Measurements from ENCODE around the gene KRT6B.

Gene KRT6B

GRCh38 chr12:52477651-52478050 lies 25.7 kb upstream of the KRT6B start:
- Histone ChIP-seq H3K36me3 (replicated peaks; ENCODE audit: insufficient read depth, low read length) (no peaks in the 10 kb centered on the region), H3K9me3 (replicated peaks; ENCODE audit: insufficient read depth, low read length) (no peaks in the 10 kb centered on the region), H3F3A (ENCODE audit: insufficient read depth, low read length) (no peaks in the 10 kb centered on the region), H3K9ac (ENCODE audit: low read length) (no peak overlapping the region), H3K79me2 (ENCODE audit: low read length) (no peaks in the 10 kb centered on the region), H3K4me3 (ENCODE audit: low read length) (no peak overlapping the region), H3K4me2 (ENCODE audit: low read depth, low read length) (no peak overlapping the region), H3K27me3 (replicated peaks; ENCODE audit: insufficient read depth, low read length) (no peaks in the 10 kb centered on the region; the same call in 1 of the 2 replicates), H3K27ac (ENCODE audit: low read length) (no peak overlapping the region), H4K20me1 (ENCODE audit: insufficient read depth, low read length) (no peaks in the 10 kb centered on the region), H3K4me1 (ENCODE audit: low read length) (no peaks in the 10 kb centered on the region), H3K9me2 (replicated peaks; ENCODE audit: insufficient read depth, low read length) (no peaks in the 10 kb centered on the region), H2AFZ (ENCODE audit: low read length) (no peak overlapping the region)
- no peak for DNase-seq
- no peak for TF ChIP-seq EZH2phosphoT487 (IDR thresholded peaks at IDR 0.05; ENCODE audit: low read length)
- TF ChIP-seq EZH2 (optimal IDR thresholded peaks at IDR 0.05; ENCODE audit: low read depth, low read length), result no peak
- TF ChIP-seq, protein P1, sequence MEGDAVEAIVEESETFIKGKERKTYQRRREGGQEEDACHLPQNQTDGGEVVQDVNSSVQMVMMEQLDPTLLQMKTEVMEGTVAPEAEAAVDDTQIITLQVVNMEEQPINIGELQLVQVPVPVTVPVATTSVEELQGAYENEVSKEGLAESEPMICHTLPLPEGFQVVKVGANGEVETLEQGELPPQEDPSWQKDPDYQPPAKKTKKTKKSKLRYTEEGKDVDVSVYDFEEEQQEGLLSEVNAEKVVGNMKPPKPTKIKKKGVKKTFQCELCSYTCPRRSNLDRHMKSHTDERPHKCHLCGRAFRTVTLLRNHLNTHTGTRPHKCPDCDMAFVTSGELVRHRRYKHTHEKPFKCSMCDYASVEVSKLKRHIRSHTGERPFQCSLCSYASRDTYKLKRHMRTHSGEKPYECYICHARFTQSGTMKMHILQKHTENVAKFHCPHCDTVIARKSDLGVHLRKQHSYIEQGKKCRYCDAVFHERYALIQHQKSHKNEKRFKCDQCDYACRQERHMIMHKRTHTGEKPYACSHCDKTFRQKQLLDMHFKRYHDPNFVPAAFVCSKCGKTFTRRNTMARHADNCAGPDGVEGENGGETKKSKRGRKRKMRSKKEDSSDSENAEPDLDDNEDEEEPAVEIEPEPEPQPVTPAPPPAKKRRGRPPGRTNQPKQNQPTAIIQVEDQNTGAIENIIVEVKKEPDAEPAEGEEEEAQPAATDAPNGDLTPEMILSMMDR (IDR thresholded peaks at IDR 0.05; ENCODE audit: low read length), result no peak

DNA sequence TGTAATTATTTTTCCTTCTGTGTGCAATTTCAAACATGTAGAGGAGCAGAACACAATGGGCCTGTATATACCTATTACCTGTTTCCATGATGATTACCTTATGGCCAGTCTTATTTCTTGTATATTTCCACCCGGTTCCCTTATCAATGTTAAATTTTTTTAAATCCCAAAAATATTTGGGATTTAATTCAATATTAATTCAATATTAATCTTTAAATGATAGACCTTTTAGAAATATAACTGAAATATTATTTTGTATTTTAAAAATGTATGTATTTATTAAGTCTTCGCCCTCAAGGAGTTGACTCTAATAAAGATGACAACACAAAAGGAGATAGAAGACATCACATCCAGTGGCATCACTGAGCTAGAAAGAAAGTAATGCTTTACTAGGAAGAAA lies 22.3 kb upstream of the KRT6B start:
- no peak overlapping the region for H3K4me2 ChIP-seq (ENCODE audit: low read depth, low read length)
- H3K4me3 ChIP-seq (ENCODE audit: low read length), result no peak overlapping the region
- H3K27me3 ChIP-seq (replicated peaks; ENCODE audit: insufficient read depth, low read length), result 0 out of 2 replicates have a peak, but pooled peaks cover 3% of the 10 kb centered on the region
- H3K9ac ChIP-seq (ENCODE audit: low read length), result no peak overlapping the region
- no peak for DNase-seq
- H2AFZ ChIP-seq (ENCODE audit: low read length), result no peak overlapping the region
- no peaks in the 10 kb centered on the region for H3K9me3 ChIP-seq (replicated peaks; ENCODE audit: insufficient read depth, low read length)
- no peaks in the 10 kb centered on the region for H3F3A ChIP-seq (ENCODE audit: insufficient read depth, low read length)
- no peaks in the 10 kb centered on the region for H3K79me2 ChIP-seq (ENCODE audit: low read length)
- H3K4me1 ChIP-seq (ENCODE audit: low read length), result no peaks in the 10 kb centered on the region
- no peak overlapping the region for H3K27ac ChIP-seq (ENCODE audit: low read length)
- no peaks in the 10 kb centered on the region for H3K36me3 ChIP-seq (replicated peaks; ENCODE audit: insufficient read depth, low read length)
- no peak for TF ChIP-seq EZH2 (optimal IDR thresholded peaks at IDR 0.05; ENCODE audit: low read depth, low read length)
- TF ChIP-seq, protein P1 (IDR thresholded peaks at IDR 0.05; ENCODE audit: low read length), result no peak
- no peak for TF ChIP-seq EZH2phosphoT487 (IDR thresholded peaks at IDR 0.05; ENCODE audit: low read length)
- H3K9me2 ChIP-seq (replicated peaks; ENCODE audit: insufficient read depth, low read length), result no peaks in the 10 kb centered on the region
- no peaks in the 10 kb centered on the region for H4K20me1 ChIP-seq (ENCODE audit: insufficient read depth, low read length)

DNA sequence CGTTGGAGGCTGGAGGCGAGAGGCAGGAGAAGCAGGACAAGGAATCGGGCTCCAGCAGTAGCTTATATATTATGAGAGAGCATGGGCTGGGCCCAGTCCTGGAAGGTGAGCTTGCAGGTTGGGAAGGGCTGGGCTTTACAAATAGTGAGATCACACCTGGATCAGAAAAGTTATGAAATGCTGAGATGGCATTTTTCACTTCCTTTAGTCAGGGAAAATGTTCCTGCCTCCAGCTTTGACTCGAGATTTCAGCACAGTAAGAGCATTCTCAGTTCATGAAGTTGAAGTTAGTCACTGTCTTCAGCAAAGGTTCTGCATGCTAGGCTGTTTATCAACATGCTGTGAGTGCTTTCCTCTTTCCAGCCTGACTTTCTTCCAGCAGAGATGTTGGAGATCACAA lies 21.8 kb upstream of the KRT6B start, which contains the start of gene KRT6C:
KRT6C (minus strand) TSS at position 38 of the 400 bp plus-strand sequence. CDS start 68 bp downstream, outside the sequence.
- no peak for DNase-seq
- TF ChIP-seq EZH2phosphoT487 (IDR thresholded peaks at IDR 0.05; ENCODE audit: low read length), result no peak
- TF ChIP-seq EZH2 (optimal IDR thresholded peaks at IDR 0.05; ENCODE audit: low read depth, low read length), result no peak
- TF ChIP-seq, protein P1 (IDR thresholded peaks at IDR 0.05; ENCODE audit: low read length), result no peak

More for the DNA sequence above, 21.8 kb upstream of the KRT6B start, which contains the start of gene KRT6C:
- H3K9me2 ChIP-seq (replicated peaks; ENCODE audit: insufficient read depth, low read length), result no peaks in the 10 kb centered on the region
- H3K4me3 ChIP-seq (ENCODE audit: low read length), result no peak within 1 kb of the TSS
- H4K20me1 ChIP-seq (ENCODE audit: insufficient read depth, low read length), result no peaks in the 10 kb centered on the region
- H3K79me2 ChIP-seq (ENCODE audit: low read length), result no peaks in the 10 kb centered on the region
- H3K4me1 ChIP-seq (ENCODE audit: low read length), result no peaks in the 10 kb centered on the region
- H3K27me3 ChIP-seq (replicated peaks; ENCODE audit: insufficient read depth, low read length), result 0 out of 2 replicates have a peak, but pooled peaks cover 3% of the 10 kb centered on the region
- no peak within 1 kb of the TSS for H2AFZ ChIP-seq (ENCODE audit: low read length)
- no peak within 1 kb of the TSS for H3K4me2 ChIP-seq (ENCODE audit: low read depth, low read length)
- no peak within 1 kb of the TSS for H3K9ac ChIP-seq (ENCODE audit: low read length)
- H3K36me3 ChIP-seq (replicated peaks; ENCODE audit: insufficient read depth, low read length), result no peaks in the 10 kb centered on the region
- H3K27ac ChIP-seq (ENCODE audit: low read length), result no peak within 1 kb of the TSS
- no peaks in the 10 kb centered on the region for H3F3A ChIP-seq (ENCODE audit: insufficient read depth, low read length)
- H3K9me3 ChIP-seq (replicated peaks; ENCODE audit: insufficient read depth, low read length), result no peaks in the 10 kb centered on the region

Data from MM.1S (cell line).